HG03108 (cell line): ENCODE measurements around the gene NRIP2.

Experiments
- ATAC-seq: cut with Tn5 transposase; IDR thresholded peaks from one replicate; pipeline ENCODE4 v1.9.1; 2021; ENCODE audit warnings: moderate library complexity; ENCODE audit not compliant: unreplicated experiment

NRIP2 gene

DNA sequence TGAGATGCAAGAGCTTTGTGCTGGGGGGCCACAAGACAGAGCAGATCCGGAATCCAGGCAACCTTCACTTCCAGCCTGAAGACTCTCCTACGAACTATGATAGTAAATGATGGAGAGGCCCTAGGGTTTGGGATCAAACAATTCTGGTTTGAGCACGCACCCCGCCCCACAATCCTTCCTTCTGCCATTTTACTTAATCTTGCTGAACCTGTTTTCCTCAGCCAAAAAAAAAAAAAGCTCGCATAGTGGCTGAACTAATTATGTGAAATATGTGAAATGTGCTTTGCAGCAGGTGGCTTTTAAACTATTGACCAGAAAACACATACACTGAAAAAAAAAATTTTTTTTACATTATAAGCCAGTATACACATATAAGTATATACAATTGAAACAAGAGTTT, 23.0 kb downstream of the NRIP2 start:
- no peak for ATAC-seq

GRCh38 chr12:2806700-2807099, 28.1 kb downstream of the NRIP2 start:
- ATAC-seq = no peak

GRCh38 chr12:2805143-2805520, 29.7 kb downstream of the NRIP2 start:
- no peak for ATAC-seq

- ATAC-seq = no peak
Measured at GRCh38 chr12:2804393-2805142, 30.3 kb downstream of the NRIP2 start.

GRCh38 chr12:2803635-2804392, 31.0 kb downstream of the NRIP2 start:
- no peak for ATAC-seq

DNA sequence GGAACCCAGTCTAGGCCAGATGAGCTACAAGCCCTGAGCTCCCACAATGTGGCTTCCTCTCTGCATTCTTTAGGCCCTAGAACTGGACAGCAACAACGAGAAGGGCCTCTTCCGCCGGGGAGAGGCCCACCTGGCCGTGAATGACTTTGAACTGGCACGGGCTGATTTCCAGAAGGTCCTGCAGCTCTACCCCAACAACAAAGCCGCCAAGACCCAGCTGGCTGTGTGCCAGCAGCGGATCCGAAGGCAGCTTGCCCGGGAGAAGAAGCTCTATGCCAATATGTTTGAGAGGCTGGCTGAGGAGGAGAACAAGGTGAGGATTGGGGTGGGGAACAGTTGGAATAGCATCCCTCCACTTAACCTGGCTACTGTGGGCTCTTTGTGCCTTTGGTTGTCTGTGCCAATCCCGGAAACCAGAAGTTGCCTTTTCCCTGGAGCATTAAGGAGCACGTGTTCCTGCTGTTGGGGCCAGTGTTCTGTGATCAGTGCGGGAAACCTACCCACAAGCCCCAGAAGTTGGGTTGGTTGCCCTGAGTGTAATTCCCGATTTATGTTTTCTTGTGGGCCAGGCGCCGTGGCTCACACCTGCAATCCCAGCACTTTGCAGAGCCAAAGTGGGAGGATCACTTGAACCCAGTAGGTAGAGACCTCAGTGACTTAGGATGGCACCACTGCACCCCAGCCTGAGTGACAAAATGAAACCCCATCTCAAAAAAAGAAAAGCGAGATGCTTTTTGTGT, 33.6 kb downstream of the NRIP2 start:
- no peak for ATAC-seq

- ATAC-seq = no peak
Measured at GRCh38 chr12:2800046-2800570, 34.7 kb downstream of the NRIP2 start.

DNA sequence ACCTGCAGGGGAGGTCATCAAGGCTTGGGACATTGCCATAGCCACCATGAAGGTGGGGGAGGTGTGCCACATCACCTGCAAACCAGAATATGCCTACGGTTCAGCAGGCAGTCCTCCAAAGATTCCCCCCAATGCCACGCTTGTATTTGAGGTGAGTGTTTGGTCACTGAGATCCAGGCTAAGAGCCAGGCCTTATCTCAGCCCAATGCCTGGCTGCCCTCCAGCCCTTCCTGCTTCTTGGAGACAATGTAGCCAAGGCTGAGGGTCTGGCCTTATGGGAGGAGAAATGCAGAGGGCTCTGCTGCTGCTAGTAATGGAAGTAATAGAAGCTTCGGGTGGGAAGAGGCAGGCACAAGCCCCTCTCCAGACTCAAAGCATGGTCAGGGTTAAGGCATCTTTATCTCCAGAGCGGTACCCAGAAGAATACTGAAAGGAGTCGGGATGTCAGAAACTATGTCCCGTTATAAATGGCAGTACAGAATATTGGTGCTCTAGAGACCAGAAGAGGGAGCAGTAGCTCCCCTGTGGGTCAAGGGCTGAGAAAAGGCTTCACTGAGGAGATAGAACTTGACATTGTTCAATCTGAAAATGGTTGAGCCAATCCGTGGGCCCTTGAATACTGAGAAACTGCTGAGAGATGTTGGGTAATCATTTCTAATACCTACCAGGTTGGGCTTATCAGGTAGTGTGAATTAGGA, 37.0 kb downstream of the NRIP2 start:
- ATAC-seq = no peak

DNA sequence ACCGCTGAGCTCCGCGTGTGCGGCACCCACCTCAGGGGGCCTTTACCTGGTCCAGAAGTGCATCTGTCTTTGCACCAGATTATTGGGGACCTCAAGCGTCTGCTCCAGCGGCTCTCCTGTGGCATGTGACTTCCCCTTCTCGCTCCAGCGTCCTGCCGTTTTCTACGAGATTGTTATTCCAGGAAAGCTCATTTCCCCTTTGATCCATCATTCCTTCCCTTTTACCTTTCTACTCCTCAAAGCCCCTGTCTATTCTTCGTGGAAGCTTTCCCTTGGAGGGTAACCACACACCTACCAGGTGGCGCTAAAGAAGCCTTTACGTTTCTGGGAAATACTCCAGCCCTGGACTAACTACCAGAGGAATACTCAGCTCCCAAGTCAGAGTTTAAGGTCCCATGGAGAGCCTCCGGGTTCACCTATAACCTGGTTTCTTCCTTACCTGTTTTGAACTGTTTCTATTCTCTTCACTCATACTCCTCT, 38.6 kb downstream of the NRIP2 start:
- ATAC-seq = no peak

DNA sequence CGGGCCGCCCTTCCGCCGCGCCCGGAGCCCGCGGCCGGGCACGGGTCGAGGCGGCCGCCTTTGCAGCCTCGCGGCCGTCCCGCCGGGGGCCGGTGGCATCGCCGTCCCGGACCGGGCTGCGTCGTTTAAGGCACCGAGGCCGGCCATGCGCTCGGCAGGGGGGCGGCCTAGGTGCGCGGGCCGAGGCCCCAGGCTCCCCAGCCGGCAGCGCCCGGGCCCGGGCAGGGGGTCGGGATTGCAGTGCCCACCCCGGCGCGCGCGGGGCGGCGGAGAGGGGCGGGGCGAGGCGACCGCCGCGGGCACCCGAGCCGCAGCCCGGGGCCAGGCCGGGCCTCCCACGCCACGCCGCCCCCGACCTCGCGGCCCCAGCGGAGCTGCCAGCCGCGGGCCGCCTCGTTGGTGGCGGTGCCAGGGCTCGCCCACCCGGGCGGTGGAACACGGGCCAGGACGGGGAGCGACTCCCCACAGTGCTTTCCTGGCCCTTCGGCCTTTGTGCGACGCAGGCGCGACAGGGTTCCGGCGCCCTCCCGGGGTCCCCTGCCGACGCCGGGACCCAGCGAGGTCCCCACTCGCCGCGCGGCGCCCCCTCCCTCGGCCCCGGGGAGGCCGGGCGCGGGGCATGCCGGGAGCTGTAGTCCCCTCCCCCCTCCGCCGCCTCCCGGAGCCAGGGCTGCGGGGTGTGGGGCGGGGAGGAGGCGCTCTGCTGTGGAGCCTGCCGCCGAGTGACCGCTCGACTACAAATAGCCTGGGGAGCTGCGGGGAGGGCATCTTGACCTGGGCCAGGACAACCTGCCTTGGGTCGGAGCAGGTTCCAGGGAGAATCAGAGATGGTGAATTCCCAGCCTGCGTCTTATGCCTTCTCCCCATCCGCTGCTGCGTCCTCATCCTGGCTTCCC, 39.3 kb downstream of the NRIP2 start:
- peak; percentile 58 for ATAC-seq

- peak; percentile 81 for ATAC-seq
Measured at GRCh38 chr12:2794736-2795289, 40.0 kb downstream of the NRIP2 start, which contains the start of gene FKBP4. TSS of gene FKBP4 (plus strand) at chr12:2794970. CDS start at chr12:2795140, 170 bp downstream.

- ATAC-seq = peak; percentile 1
Measured at GRCh38 chr12:2794191-2794735, 40.6 kb downstream of the NRIP2 start.

DNA sequence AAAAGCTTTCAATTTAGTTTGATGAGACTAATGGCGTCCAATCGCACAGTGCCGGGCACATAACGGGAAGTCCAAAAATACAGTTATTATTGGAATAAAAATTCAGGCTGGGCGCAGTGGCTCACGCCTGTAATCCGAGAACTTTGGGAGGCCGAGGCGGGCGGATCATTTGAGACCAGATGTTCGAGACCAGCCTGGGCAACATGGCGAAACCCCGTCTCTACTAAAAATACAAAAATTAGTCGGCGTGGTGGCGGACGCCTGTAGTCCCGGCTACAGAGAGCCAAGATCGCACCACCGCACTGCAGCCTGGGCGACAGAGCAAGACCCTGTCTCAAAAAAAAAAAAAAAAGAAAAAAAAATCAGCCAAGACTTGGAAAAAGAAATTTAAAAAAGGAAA, 41.3 kb downstream of the NRIP2 start:
- ATAC-seq = no peak

DNA sequence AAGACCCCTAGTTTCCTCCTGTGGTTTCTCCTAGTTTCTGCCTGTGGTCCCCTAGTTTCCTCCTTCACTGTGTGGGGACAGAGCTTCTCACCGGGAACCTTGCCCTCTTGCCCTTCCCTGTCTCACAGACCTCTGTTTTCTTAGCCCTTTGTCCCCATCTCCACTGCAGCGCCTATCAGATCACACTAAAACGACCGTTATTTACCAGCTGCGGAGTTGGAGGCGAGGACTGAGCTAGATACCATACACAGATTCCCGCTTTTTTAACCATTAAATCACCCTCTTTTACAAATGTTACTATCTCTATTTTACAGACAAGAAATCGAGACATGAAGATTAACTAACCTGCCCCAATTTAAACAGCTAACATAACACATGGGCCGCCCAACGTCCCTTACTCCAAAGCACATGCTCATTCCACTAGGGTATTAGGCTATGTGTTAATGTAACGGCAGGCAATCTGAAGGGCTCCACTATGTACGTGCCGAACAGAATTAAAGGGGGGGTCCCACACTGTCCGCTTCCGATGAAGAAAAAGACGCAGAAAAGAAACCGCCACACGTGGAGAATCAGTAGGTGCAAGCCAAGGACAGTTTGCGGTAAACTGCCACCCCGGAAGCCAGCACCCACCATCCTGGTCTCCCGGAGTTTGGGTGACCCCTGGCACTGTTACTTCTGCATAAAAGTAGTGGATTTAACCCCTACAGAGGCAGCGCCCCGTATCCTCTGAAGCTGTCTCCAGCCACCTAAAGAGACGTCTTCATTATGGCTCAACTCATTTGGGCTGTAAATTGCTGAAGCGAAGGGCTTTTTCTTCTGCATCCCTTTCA, 41.9 kb downstream of the NRIP2 start:
- no peak for ATAC-seq

DNA sequence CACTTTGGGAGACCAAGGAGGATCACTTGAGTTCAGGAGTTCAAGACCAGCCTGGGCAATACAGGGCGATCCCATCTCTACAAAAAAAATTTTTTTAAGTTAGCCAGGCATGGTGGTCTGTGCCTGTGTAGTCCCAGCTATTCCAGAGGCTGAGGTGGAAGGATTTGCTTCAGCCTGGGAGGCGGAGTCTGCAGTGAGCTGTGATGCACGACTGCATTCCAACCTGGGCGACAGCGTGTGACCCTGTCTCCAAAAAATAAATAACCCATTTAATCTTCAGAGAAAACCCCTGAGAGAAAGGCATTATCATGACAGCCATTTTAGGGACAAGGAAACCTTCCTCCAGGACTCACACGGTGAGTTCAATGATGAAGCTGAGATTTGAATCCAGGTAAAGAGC, 43.7 kb downstream of the NRIP2 start:
- no peak for ATAC-seq

DNA sequence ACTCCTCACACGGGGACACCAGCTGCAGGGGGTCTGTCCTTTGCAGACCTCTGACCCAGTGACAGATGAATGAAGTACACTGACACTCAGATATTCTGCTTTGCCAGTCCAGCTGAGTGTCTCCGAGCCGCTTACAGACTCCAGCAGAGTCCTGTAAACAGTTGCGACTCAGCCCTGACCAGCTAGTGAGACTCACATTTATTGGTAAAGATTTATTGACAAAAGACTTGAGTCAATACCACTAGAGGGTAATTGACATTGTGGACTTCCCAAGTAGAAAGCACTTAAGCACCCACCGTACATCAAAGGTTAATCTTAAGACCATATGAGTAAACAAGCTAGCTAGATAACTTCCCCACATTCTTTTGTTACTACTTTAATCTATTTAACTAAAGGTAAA, 49.8 kb downstream of the NRIP2 start:
- no peak for ATAC-seq

DNA sequence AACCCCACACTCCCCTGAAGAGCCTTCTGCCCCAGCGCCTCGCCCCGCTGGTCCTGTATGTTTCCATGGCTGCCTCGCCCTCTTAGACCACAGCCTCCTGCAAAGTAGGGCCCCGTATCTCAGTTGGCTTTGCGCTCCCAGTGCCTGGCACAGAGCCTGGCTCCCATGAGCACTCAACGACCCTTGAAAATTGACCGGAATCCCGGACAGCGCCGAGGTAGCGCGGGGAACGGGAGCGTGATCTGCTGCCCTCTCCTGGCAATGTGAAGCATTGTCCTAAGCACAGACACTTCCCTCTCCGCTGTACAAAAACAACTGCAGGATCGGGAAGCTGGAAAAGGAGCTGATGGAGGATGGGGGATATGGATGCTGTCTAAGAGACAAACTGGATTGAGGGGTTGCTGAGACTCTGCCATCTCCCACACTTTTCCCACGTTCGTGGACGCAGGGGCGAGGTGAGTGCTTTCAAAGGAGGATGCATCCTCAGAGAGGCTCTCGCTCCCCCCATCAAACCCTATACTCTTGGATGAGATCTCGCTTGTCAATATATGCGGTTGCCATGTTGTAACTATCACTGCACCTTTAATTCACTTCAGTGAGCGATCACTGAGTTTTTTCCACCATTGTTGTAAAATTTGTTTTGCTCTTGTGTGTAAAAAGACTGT, 50.8 kb downstream of the NRIP2 start:
- no peak for ATAC-seq

GRCh38 chr12:2779281-2779680, 55.6 kb downstream of the NRIP2 start:
- no peak for ATAC-seq
